Neural progenitor cell (in vitro differentiated cells): ENCODE data around the gene TBC1D1.

Experiments used
- EZH2 ChIP-seq: fragments of 200-600 bp; sonication (generic); IDR thresholded peaks from 2 replicates; pipeline ENCODE4 v1.6.1; 2017; ENCODE audit warnings: antibody characterized with exemption, mild to moderate bottlenecking, moderate library complexity
- TF ChIP-seq, protein P1 (sequence below): fragments of 200-600 bp; sonication (generic); IDR thresholded peaks from 2 replicates; pipeline ENCODE4 v1.5.1; 2017; ENCODE audit warnings: antibody characterized with exemption, mild to moderate bottlenecking

GRCh38 chr4:37990731-37991245 is 99.9 kb downstream of the TBC1D1 start:
- TF ChIP-seq, protein P1, sequence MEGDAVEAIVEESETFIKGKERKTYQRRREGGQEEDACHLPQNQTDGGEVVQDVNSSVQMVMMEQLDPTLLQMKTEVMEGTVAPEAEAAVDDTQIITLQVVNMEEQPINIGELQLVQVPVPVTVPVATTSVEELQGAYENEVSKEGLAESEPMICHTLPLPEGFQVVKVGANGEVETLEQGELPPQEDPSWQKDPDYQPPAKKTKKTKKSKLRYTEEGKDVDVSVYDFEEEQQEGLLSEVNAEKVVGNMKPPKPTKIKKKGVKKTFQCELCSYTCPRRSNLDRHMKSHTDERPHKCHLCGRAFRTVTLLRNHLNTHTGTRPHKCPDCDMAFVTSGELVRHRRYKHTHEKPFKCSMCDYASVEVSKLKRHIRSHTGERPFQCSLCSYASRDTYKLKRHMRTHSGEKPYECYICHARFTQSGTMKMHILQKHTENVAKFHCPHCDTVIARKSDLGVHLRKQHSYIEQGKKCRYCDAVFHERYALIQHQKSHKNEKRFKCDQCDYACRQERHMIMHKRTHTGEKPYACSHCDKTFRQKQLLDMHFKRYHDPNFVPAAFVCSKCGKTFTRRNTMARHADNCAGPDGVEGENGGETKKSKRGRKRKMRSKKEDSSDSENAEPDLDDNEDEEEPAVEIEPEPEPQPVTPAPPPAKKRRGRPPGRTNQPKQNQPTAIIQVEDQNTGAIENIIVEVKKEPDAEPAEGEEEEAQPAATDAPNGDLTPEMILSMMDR, result no peak
- TF ChIP-seq EZH2, result no peak
